GM20431 (cell line): ENCODE data around the gene CD7.

Source experiments
- in situ Hi-C: fragments of 300-500 bp; cut with MseI, MboI; formaldehyde crosslinking; loops from one replicate; pipeline ENCODE4 v1.15.0; 2020; ENCODE audit warnings: low sequenced_read_pairs; ENCODE audit not compliant: unreplicated experiment

CD7 gene

GRCh38 chr17:82302568-82302963, 14.8 kb downstream of the CD7 start:
- in situ Hi-C loops = no loop called here

- in situ Hi-C loops = no loop called here
Observed at GRCh38 chr17:82301916-82302567, 15.4 kb downstream of the CD7 start.

- in situ Hi-C loops = no loop called here
Observed at GRCh38 chr17:82301300-82301915, 16.0 kb downstream of the CD7 start.

- in situ Hi-C loops = no loop called here
Observed at GRCh38 chr17:82300707-82301270, 16.6 kb downstream of the CD7 start.

GRCh38 chr17:82300228-82300627, 17.2 kb downstream of the CD7 start:
- in situ Hi-C loops = no loop called here

GRCh38 chr17:82299452-82299851, 18.0 kb downstream of the CD7 start:
- in situ Hi-C loops = no loop called here

GRCh38 chr17:82298538-82299421, 18.6 kb downstream of the CD7 start:
- in situ Hi-C loops = no loop called here

- in situ Hi-C loops = no loop called here
Observed at GRCh38 chr17:82297714-82298537, 19.5 kb downstream of the CD7 start.

- in situ Hi-C loops = no loop called here
Observed at GRCh38 chr17:82297280-82297713, 20.1 kb downstream of the CD7 start.

GRCh38 chr17:82296511-82297279, 20.7 kb downstream of the CD7 start:
- in situ Hi-C loops = no loop called here

GRCh38 chr17:82295472-82295814, 22.0 kb downstream of the CD7 start:
- in situ Hi-C loops = no loop called here

- in situ Hi-C loops = no loop called here
Observed at GRCh38 chr17:82294064-82294773, 23.2 kb downstream of the CD7 start.

GRCh38 chr17:82292251-82293154, 24.9 kb downstream of the CD7 start:
- in situ Hi-C loops = no loop called here

- in situ Hi-C loops = no loop called here
Observed at GRCh38 chr17:82291582-82292250, 25.7 kb downstream of the CD7 start.

- in situ Hi-C loops = no loop called here
Observed at GRCh38 chr17:82287868-82288801, 29.3 kb downstream of the CD7 start.
